Lung (tissue), 12 donors: ENCODE measurements around the gene BRMS1. TPM values are rescaled to one million over a fixed set of nuclear protein-coding genes. Genes with fewer than 3 reads are reported as not detected.
A peak's percentile ranks its signal among the peaks of the same experiment; 100 is the strongest.
"Not testable (repeated sequence)": the region's sequence is repeated elsewhere in the genome, so short reads cannot be mapped to it uniquely, and the experiment has no call there.

Experiments
- ATAC-seq: fragments of 200-7000 bp; cut with Tn5 transposase; one replicate; pipeline ENCODE4 v1.9.1; 2020; ENCODE audit warnings: moderate number of reproducible peaks; ENCODE audit not compliant: insufficient read depth, low FRiP score
- DNase-seq, 3 donors: peaks; one replicate each; pipeline ENCODE4 v3.0.0-alpha.2; 2013 to 2017
- H3K27ac ChIP-seq, 2 donors: one replicate each; pipeline ENCODE4 v1.5.1; 2013; ENCODE audit warnings: mild to moderate bottlenecking in 2 of 2, moderate library complexity in 2 of 2, control low read depth in 1 of 2, inconsistent platforms in 1 of 2, low read depth in 1 of 2, low read length in 1 of 2
- H3K27me3 ChIP-seq, 3 donors: one replicate each; pipeline ENCODE4 v1.5.1; 2013; ENCODE audit warnings: low read length in 2 of 3; ENCODE audit not compliant: control insufficient read depth in 3 of 3, insufficient read depth in 3 of 3
- H3K36me3 ChIP-seq, 4 donors: one replicate each; pipeline ENCODE4 v1.5.1; 2013; ENCODE audit warnings: low read length in 4 of 4, mild to moderate bottlenecking in 1 of 4, moderate library complexity in 1 of 4; ENCODE audit not compliant: control insufficient read depth in 4 of 4, insufficient read depth in 4 of 4
- H3K4me1 ChIP-seq, 5 donors: one replicate each; pipeline ENCODE4 v1.5.1; 2013; ENCODE audit warnings: low read length in 5 of 5, mild to moderate bottlenecking in 2 of 5, moderate library complexity in 1 of 5; ENCODE audit not compliant: control insufficient read depth in 5 of 5, insufficient read depth in 5 of 5
- H3K4me3 ChIP-seq: one replicate; pipeline ENCODE4 v1.5.1; 2013; ENCODE audit warnings: mild to moderate bottlenecking, control low read depth, moderate library complexity
- H3K9ac ChIP-seq, 2 donors: one replicate each; pipeline ENCODE4 v1.5.1; 2013; ENCODE audit warnings: low read length in 2 of 2, control low read depth in 1 of 2; ENCODE audit not compliant: insufficient read depth in 1 of 2
- H3K9me3 ChIP-seq, 4 donors: one replicate each; pipeline ENCODE4 v1.5.1; 2013; ENCODE audit warnings: low read length in 3 of 4, mild to moderate bottlenecking in 1 of 4, moderate library complexity in 1 of 4; ENCODE audit not compliant: control insufficient read depth in 4 of 4, insufficient read depth in 3 of 4
- WGBS, 2 donors: extraction: QIAGEN DNeasy Blood & Tissue Kit; methylation state at CpG; one replicate each; pipeline ENCODE4 v1.1.7; 2013; 5-methylcytosine and 5-hydroxymethylcytosine counted together
- polyA plus RNA-seq, 2 donors: library from polyadenylated mRNA; stranded (reverse); fragments of 200-250 nt; gene quantifications; one replicate each; pipeline ENCODE4 v1.2.1, GENCODE V29; 2013
- total RNA-seq, 2 donors: library from RNA; depleted of rRNA in 1 of 2; stranded (reverse); fragments of >200 nt in 1 of 2; gene quantifications; one replicate each; pipeline ENCODE4 v1.2.1, GENCODE V29; 2014 to 2021
- TF ChIP-seq, protein P1 (sequence below): IDR thresholded peaks from 2 replicates; pipeline ENCODE4 v1.5.1; 2012; ENCODE audit warnings: mild to moderate bottlenecking; ENCODE audit errors: control extremely low read depth, extremely low read depth
- donor health status: control.
- donor health status: control.
- donor health status: Bipolar disorder and iron deficiency.
- donor health status: healthy.
- donor health status: DM: yes; HTN: yes; CAD: no.

The BRMS1 gene
- total and polyA plus RNA-seq, 4 donors: 23.7 to 88.7 (median 49.2) TPM

DNA sequence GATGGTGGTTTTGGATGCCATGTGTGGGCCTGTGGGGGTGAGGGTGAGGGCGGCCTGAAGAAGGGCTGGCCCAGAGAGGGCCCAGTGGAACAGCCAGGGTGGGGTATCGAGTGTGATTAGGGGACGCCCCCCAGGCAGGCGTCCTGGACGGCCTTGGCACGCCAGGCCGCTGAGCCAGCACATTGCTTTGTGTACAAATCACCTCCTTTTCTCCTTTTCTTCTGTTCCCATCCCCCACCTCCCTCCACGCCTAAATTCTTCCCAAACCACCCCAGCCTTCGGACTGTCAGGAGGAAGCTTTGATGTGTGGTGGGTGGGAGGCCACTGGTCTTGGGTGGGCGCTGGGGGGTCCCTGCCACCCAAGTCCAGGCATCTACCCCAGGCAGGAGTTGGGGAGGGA lies 20.2 kb downstream of the BRMS1 start:
- DNase-seq (peak; percentile 58 to 79 (median 65)), ATAC-seq (no peak)
- 77 to 83% methylated on average over 10 of the region's 10 CpGs for WGBS, 2 donors
- H3K4me3 ChIP-seq: no peak overlapping the region
- H3K36me3 ChIP-seq: no peaks in the 10 kb centered on the region
- TF ChIP-seq, protein P1, sequence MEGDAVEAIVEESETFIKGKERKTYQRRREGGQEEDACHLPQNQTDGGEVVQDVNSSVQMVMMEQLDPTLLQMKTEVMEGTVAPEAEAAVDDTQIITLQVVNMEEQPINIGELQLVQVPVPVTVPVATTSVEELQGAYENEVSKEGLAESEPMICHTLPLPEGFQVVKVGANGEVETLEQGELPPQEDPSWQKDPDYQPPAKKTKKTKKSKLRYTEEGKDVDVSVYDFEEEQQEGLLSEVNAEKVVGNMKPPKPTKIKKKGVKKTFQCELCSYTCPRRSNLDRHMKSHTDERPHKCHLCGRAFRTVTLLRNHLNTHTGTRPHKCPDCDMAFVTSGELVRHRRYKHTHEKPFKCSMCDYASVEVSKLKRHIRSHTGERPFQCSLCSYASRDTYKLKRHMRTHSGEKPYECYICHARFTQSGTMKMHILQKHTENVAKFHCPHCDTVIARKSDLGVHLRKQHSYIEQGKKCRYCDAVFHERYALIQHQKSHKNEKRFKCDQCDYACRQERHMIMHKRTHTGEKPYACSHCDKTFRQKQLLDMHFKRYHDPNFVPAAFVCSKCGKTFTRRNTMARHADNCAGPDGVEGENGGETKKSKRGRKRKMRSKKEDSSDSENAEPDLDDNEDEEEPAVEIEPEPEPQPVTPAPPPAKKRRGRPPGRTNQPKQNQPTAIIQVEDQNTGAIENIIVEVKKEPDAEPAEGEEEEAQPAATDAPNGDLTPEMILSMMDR: no peak
- H3K4me1 ChIP-seq: peaks cover 2 to 48% (median 22%) of the 10 kb centered on the region in 5 donors
- no peaks in the 10 kb centered on the region for H3K27me3 ChIP-seq
- H3K9me3 ChIP-seq: no peaks in the 10 kb centered on the region
- H3K9ac ChIP-seq: peak overlapping the region in 1 of 2 donors; percentile 8
- no peak overlapping the region for H3K27ac ChIP-seq

GRCh38 chr11:66323684-66324083 lies 21.2 kb downstream of the BRMS1 start:
- Histone ChIP-seq H3K9me3 (no peaks in the 10 kb centered on the region), H3K27ac (no peak overlapping the region), H3K4me1 (peaks cover 2 to 50% (median 26%) of the 10 kb centered on the region in 5 donors), H3K27me3 (no peaks in the 10 kb centered on the region), H3K9ac (no peak overlapping the region), H3K36me3 (no peaks in the 10 kb centered on the region), H3K4me3 (no peak overlapping the region)
- TF ChIP-seq, protein P1: no peak
- WGBS, 2 donors: 93 to 100% methylated on average over 1 of the region's 1 CpG
- DNase-seq: no peak
- ATAC-seq: no peak

DNA sequence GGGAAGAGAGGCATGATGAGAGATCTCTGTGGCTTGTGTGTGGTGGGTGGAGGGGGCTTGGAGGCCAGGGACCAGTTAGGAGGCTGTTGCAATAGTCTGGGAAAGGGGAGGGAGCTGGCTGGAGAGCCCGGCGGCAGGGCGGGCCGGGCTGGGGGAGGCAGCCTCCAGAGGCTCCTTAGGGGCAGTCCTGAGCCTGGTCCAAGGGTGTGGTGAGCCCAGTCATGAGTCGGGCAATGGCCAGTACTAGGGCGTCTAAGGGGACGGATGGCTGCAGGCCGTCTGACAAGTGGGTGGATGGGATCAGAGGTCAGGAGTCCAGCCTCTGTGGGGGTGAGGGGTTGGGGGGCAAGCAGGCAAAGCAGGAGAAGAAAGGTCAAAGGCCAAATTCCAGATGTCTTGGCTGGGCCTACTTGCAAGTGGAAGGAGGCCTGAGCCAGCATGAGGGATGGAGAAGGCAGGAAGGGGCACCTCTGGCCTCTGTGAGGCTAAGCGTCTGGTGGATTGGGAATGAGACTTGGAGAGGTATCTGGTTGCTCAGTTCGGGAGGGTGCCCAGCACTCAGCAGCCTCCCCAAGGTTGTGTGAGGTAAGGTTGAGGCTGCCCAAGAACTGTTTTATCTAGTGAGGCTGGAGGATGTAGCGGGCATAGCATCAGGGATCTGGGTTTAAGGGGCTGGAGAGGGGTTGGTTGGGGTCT lies 22.0 kb downstream of the BRMS1 start:
- Histone ChIP-seq H3K4me3 (no peak overlapping the region), H3K27me3 (no peaks in the 10 kb centered on the region), H3K9ac (no peak overlapping the region), H3K36me3 (no peaks in the 10 kb centered on the region), H3K9me3 (no peaks in the 10 kb centered on the region), H3K4me1 (peaks cover 2 to 50% (median 31%) of the 10 kb centered on the region in 5 donors), H3K27ac (no peak overlapping the region)
- 80 to 91% methylated on average over 11 of the region's 11 CpGs for WGBS, 2 donors
- DNase-seq: no peak
- ATAC-seq: no peak
- TF ChIP-seq, protein P1: no peak

DNA sequence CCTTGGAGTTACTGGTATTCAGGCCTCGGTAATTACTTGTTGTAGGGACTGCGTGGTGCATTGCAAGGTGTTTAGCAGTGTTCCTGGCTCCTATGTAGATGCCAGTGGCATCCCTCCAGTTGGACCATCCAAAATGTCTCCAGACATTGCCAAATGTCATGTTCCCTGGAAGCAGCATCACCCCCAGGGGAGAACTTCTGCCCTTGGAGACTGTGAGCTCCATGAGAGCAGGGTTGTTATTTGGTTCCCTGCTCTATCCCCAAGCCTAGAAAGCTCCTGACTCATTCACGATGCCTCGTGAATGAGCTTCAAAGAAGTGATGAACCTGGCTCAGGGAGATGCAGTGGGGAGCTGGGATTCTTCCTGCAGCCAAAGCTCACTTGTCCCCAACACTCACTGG lies 23.3 kb downstream of the BRMS1 start:
- Histone ChIP-seq H3K4me3 (no peak overlapping the region), H3K36me3 (no peaks in the 10 kb centered on the region), H3K9ac (no peak overlapping the region), H3K9me3 (no peaks in the 10 kb centered on the region), H3K27ac (no peak overlapping the region), H3K27me3 (no peaks in the 10 kb centered on the region), H3K4me1 (peaks cover 0 to 46% (median 30%) of the 10 kb centered on the region in 5 donors)
- WGBS, 2 donors: 96% methylated on average over 4 of the region's 4 CpGs
- TF ChIP-seq, protein P1: no peak
- DNase-seq: no peak
- no peak for ATAC-seq

DNA sequence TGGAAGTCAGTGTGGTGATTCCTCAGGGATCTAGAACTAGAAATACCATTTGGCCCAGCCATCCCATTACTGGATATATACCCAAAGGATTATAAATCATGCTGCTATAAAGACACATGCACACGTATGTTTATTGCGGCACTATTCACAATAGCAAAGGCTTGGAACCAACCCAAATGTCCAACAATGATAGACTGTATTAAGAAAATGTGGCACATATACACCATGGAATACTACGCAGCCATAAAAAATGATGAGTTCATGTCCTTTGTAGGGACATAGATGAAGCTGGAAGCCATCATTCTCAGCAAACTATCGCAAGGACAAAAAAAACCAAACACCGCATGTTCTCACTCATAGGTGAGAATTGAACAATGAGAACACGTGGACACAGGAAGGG lies 24.2 kb downstream of the BRMS1 start:
- H3K36me3 ChIP-seq, DNase-seq, H3K27me3 ChIP-seq, H3K4me3 ChIP-seq, H3K9me3 ChIP-seq, H3K27ac ChIP-seq, ATAC-seq, H3K9ac ChIP-seq: not testable (repeated sequence)
- peaks cover 0 to 38% (median 30%) of the 10 kb centered on the region in 5 donors for H3K4me1 ChIP-seq
- 87 to 88% methylated on average over 6 of the region's 6 CpGs for WGBS, 2 donors
